Neural progenitor cell (in vitro differentiated cells): ENCODE results near the gene DDC.

Source experiments
- EZH2 ChIP-seq: fragments of 200-600 bp; sonication (generic); IDR thresholded peaks from 2 replicates; pipeline ENCODE4 v1.6.1; 2017; ENCODE audit warnings: antibody characterized with exemption, mild to moderate bottlenecking, moderate library complexity
- TF ChIP-seq, protein P1 (sequence below): fragments of 200-600 bp; sonication (generic); IDR thresholded peaks from 2 replicates; pipeline ENCODE4 v1.5.1; 2017; ENCODE audit warnings: antibody characterized with exemption, mild to moderate bottlenecking

DNA sequence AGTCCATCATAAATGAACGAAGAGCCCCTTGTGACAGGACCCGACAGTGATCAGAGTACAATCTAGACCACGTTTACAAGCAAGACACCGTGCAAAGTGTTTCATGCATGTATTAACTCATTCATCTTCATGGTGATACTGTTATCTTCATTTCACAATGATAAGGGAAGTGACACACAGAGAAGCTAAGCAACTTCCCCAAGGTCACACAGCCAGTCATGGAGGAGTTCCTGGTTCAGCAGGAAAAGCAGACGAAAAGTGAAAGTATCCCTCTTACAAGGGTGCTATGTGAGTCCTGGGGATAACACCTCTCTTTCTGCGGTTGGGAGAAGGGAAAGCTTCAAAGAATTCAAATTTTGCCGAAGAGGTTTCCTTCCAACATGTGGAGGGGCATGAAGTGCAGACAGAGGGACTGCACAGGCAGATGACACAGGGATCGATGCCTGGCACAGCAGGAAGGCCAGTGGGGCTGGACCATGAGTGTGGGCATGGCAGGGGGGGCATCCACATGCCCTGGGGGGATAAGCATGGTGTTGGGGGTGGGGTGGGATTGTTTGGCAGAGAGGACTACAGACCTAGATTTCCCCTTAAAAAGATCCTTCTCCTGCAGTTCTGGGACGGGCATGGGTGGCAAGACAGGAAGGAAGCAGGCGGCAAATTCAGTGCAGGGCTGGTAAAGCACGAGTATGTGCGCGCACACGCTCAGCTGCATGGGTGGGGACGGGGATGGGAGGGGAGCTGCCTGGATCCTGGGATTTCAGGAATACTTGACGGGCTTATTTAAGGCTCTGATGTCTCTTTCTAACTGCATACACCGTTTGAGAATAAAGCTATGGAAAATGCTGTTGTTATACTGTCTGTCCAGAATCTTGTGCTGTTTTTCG is 33.5 kb upstream of the DDC start:
- TF ChIP-seq, protein P1, sequence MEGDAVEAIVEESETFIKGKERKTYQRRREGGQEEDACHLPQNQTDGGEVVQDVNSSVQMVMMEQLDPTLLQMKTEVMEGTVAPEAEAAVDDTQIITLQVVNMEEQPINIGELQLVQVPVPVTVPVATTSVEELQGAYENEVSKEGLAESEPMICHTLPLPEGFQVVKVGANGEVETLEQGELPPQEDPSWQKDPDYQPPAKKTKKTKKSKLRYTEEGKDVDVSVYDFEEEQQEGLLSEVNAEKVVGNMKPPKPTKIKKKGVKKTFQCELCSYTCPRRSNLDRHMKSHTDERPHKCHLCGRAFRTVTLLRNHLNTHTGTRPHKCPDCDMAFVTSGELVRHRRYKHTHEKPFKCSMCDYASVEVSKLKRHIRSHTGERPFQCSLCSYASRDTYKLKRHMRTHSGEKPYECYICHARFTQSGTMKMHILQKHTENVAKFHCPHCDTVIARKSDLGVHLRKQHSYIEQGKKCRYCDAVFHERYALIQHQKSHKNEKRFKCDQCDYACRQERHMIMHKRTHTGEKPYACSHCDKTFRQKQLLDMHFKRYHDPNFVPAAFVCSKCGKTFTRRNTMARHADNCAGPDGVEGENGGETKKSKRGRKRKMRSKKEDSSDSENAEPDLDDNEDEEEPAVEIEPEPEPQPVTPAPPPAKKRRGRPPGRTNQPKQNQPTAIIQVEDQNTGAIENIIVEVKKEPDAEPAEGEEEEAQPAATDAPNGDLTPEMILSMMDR, result no peak
- TF ChIP-seq EZH2, result no peak
